Stimulated activated CD4-positive, alpha-beta T cell treated with anti-CD3 and anti-CD28 coated beads, Interleukin-12 subunit alpha, Interleukin-12 subunit beta, amount 100 ng/mL, for 4 hours (primary cell): ENCODE results near the gene ABCB8.
"Not testable (repeated sequence)": the region's sequence is repeated elsewhere in the genome, so short reads cannot be mapped to it uniquely, and the experiment has no call there.

Source experiments
- DNase-seq: peaks from one replicate; pipeline ENCODE4 v3.0.0-alpha.2; 2020

ABCB8 gene

GRCh38 chr7:151016505-151016904, 11.7 kb upstream of the ABCB8 start:
- no peak for DNase-seq

GRCh38 chr7:151016942-151017341, 11.3 kb upstream of the ABCB8 start:
- no peak for DNase-seq

GRCh38 chr7:151017370-151017952, 10.8 kb upstream of the ABCB8 start:
- no peak for DNase-seq

DNA sequence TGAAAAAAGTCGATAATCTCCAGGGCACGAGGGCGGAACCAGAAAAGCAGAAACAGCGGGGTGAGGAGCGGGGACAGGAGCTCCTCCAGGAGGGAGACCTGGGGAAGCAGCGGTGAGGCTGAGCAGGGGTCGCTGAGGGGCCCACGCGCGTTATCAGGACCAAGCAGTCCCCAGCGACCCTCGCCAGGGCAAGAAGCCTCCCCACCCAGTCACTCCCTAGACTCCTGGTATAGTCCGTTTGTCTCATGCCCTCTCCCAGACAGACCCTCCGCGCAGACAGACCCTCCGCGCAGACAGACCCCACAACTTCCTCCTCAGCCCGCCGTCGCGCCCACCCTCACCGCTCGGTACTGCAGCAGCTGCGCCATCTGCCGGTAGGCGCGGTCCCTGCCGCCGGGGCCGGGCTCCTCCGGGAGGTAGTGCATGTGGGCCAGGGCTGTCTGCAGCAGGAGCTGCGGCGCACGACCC, 10.3 kb upstream of the ABCB8 start:
- DNase-seq, result peak; percentile 87

DNA sequence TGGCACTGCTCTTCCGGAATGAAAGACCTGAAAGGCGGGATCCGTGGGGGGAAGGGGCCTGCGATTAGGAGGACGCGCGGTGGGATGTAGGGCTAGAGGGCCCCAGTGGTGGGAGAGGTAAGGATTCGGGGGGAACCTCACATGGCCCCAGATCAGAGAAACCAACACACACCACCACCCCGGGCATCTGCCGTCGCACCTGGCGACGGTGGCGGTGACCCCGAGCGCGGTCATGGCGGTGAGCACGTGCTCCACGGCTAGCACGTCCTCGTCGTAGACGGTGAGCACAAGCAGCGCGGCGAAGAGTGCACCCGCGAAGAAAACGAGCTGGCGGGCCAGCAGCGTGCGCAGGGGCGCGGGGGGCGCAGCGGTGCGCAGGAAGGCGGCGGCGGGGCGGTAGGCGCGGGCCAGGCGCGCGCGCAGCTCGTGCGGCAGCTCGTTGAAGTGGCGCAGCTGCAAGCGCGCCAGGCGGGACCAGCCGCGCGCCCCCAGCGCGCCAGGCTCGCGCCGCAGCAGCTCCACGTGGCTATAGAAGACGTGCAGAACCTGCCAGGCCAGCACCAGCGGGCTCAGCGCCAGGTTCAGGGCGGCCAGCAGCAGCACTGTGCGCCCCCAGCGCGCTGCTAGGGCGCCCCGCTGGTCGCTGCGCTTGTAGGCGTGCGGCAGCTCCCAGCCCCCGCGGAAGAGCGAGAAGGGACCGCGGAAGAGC, 9.7 kb upstream of the ABCB8 start:
- peak; percentile 44 for DNase-seq

DNA sequence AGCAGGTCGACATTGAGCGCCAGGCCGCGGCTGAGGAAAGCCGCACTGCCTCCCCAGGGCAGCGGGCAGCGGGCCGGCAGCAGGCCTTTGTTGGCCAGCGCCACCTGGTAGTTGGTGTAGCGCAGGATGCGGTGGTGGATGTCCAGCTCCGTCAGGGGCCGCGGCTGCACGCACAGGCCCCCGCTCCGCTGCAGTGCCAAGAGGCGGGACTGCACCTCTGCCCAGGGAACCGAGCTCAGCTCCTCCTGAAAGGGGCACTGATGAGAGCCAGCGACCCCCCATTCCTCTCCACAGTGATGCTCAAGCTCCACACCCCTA, 9.2 kb upstream of the ABCB8 start:
- no peak for DNase-seq

DNA sequence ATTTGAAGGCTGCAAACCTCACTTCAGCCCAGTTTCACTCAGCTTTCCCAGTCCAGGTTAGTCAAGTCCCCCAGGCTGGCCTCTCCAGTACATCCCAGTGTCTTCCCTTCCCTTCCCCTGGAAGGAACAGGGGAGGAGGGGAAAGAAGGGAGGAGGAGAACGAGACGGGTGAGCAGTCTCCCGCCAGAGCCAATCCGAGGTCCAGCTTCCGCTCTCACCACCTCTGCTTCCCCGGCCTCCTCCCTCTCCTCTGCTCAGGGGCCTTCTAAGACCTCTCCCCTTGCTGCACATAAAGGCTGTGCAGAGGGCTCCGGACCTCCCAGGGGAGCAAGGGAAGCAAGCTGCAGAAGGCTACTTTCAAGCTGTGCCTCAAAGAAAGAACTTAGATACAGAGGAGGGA, 8.0 kb upstream of the ABCB8 start:
- DNase-seq, result no peak

DNA sequence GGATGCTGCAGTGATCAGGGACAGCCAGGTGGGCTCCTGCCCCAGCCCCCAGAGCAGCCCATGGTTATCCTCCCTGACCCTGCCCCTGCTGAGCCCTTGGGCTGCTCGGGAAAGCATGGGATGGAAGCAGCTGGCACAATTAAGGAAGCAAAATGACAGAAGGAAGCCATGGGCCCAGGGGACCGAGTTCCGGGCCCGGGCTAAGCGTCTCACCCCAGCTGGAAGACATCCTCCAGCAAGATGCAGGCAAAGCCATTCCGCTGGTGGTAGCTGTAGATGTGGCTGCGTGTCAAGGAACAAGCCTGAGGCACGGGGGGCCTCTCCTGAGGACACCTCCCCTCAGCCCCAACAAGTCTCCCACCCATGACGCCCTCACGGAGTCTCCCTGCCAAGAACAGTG, 5.0 kb upstream of the ABCB8 start:
- no peak for DNase-seq

DNA sequence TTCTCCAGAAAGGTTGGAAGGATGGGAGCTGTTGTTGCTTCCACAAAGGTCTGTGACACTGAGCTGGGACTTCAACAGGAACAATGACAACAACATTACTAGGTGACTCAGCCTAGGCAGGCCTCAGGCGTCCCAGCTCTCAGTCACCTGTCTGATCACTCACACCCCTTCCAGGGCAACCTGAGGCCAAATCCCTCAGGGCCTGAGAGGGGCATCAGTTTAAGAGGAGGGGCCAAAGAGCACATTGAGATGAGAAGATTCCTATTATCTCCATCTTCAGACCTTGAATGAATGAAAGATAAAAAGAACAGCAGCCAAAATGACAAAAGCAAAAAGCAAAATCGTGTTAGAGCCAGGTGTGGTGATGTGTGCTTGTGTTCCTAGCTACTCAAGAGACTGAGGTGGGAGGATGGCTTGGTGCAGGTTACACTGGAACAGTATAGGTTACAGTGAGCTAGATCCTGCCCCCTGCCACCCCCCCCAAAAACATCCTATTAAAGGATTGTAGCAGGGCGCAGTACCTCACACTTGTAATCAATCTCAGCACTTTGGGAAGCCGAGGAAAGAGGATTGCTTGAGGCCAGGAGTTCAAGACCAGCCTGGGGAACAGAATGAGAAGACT, 3.7 kb upstream of the ABCB8 start, which contains the start of gene ATG9B:
ATG9B (minus strand) TSS at position 60 of the 622 bp plus-strand sequence. CDS start 71 bp downstream, outside the sequence.
- no peak for DNase-seq

- DNase-seq, result no peak
Observed at GRCh38 chr7:151025924-151026671, 2.2 kb upstream of the ABCB8 start.

- DNase-seq, result not testable (repeated sequence)
Observed at GRCh38 chr7:151026771-151027727, 1.2 kb upstream of the ABCB8 start.

DNA sequence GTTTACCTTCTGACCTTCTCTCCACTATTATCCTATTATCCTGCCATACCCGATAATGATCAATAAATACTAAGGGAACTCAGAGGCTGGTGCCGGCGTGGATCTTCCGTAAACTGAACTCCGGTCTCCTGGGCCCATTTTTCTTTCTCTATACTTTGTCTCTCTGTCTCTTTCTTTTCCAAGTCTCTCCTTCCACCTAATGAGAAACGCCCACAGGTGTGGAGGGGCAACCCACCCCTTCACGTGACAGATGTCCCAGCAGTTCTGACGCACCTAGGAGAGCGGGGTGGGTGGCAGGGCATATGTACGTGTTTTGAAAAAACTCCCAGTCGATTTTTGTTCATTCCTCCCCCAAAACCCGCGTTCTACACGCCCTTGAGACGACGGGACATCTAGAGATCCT, 521 bp upstream of the ABCB8 start:
- DNase-seq, result not testable (repeated sequence)

DNA sequence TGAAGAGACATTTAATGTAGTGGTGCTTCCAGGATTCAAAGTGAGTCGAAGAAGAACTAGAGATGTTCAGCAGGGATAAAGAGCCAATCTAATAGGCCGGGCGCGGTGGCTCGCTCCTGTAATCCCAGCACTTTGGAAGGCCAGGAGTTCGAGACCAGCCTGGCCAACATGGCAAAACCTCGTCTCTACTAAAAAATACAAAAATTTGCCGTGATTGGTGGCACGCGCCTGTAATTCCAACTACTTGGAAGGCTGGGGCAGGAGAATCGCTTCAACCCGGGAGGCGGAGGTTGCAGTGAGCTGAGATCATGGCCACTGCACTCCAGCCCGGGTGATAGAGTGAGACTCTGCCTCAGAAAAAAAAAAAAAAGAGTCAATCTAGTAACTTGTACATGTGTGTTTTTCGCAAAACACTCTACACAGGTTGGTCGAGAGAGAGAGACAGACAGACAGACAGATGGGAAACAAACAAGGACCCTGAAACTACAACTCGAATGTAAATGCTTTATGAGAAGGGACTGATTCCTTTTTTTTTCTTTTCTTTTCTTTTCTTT, 775 bp downstream of the ABCB8 start:
- no peak for DNase-seq

DNA sequence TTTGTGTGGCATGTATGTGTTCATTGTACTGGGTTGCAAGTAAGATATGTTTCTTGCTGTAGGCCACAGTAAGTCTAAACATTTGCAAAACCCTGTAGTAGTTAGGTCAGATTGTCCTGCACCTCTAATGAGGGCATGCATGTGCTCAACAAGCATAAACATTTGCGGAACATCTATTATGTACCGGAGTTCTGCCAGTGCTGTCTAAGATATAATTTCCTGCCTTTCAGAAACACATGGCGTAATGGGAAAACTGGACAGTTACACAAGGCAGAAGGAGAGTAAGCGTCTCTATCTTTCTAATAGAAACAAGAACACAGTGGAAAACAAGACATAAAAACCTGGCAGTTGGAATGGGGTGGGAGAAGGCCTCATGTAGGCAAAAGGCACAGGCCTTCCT, 2.8 kb downstream of the ABCB8 start:
- DNase-seq, result no peak

GRCh38 chr7:151032936-151033863, 5.0 kb downstream of the ABCB8 start:
- DNase-seq, result no peak

DNA sequence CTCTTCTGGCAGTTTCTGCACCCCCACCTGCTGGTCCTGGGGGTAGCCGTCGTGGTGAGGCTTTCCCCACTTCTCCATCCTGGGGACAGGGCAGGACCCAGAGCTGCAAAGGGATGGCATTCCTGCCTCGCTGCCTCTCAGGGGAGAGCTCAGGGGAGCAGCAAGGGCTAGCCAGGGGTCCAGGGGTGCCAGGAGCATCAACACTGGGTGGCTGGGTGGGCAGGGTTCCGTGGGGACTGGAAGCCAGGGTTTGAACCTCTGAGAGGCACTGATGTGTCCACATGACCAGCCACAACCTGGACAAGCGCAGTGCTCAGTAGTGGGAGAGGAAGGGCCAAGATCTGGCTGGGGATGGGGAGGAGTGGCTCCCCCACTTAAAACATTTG, 5.6 kb downstream of the ABCB8 start:
- DNase-seq, result no peak

- no peak for DNase-seq
Observed at GRCh38 chr7:151034312-151035025, 6.2 kb downstream of the ABCB8 start.

DNA sequence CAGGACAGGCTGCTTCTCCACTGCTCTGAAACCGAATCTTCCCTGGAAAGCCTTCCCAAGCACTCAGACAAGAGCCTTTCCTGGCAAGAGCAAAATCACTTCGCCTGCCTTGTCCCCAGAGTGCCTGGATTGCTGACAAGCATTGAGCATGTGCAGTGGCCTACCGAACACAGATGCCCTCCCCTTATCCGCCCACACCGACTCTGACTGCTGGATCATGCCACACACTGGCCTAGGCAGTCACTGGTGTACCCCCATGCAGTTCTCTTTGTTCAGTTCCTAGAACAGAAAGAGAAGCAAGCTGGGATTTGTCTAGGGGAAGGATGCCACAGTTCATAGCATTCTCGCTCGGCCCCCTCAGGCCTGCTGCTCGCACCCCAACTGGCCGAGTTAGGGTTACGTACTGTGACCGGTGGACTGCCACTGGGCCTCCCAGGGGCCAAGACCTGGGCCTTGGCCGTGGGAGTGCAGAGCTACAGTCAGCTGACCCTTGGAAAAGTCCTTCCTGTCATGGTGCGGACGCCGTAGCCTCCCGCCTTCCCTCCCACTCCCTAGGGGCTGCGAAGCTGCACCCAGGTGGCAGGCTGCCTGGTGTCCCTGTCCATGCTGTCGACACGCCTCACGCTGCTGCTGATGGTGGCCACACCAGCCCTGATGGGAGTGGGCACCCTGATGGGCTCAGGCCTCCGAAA, 6.9 kb downstream of the ABCB8 start:
- no peak for DNase-seq

DNA sequence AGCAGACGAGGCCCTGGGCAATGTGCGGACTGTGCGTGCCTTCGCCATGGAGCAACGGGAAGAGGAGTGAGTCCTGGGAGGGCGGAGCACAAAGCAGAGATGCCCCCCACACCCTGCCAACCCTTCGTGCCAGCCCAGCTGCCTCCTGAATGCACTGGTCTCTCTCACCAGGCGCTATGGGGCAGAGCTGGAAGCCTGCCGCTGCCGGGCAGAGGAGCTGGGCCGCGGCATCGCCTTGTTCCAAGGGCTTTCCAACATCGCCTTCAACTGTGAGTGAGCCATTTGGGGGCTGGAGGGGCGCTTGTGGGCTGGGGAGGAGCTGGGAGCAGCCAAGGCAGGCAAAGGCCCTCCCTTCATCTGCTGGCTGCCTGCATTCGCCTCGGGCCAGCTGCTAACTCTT, 7.7 kb downstream of the ABCB8 start:
- no peak for DNase-seq
